Ovary (tissue), 3 donors: ENCODE measurements around the gene MYO9B.

ENCODE experiments used
- CTCF ChIP-seq, 3 donors: fragments of 450-650 bp in 2 of 3; fragments of 200-600 bp in 1 of 3; IDR thresholded peaks; one replicate each; pipeline versions ENCODE4 v1.5.1 to v1.8.0; 2016 to 2022; ENCODE audit warnings: antibody characterized with exemption in 3 of 3, mild to moderate bottlenecking in 1 of 3
- EP300 ChIP-seq: sonication (generic); formaldehyde crosslinking; IDR thresholded peaks from one replicate; pipeline ENCODE4 v1.6.1; 2017; ENCODE audit warnings: antibody characterized with exemption
- POLR2A ChIP-seq: fragments of 450-650 bp; IDR thresholded peaks from one replicate; pipeline ENCODE4 v1.6.1; 2017; ENCODE audit warnings: antibody characterized with exemption, mild to moderate bottlenecking, moderate library complexity
- donor health status: DM: no; HTN: no; CAD: no.

GRCh38 chr19:17240826-17241399 is 165.3 kb downstream of the MYO9B start:
- TF ChIP-seq CTCF (IDR thresholded peaks at IDR 0.05) (no peak), EP300 (no peak), POLR2A (no peak)
